Cardiac fibroblast (primary cell): ENCODE measurements around the gene PRKCA.

ENCODE experiments used
- DNase-seq, 2 donors: peaks; one replicate each; pipeline versions ENCODE4 v3.0.0 to v3.0.0-alpha.2; 2010; ENCODE audit warnings: low read depth in 2 of 2
- H3K4me3 ChIP-seq, 2 donors: replicated peaks in 1 of 2; 1 replicate in 1 of 2; 2 replicates in 1 of 2; pipeline ENCODE4 v1.5.1; 2011; ENCODE audit warnings: low read depth in 2 of 2, low read length in 2 of 2, mild to moderate bottlenecking in 2 of 2, moderate library complexity in 1 of 2
- TF ChIP-seq, protein P1 (sequence below): IDR thresholded peaks from one replicate; pipeline ENCODE4 v1.5.1; 2011; ENCODE audit warnings: low read depth, mild to moderate bottlenecking, low read length, inconsistent platforms

The PRKCA gene

GRCh38 chr17:66375121-66375520 is 72.7 kb downstream of the PRKCA start:
- no peak overlapping the region for H3K4me3 ChIP-seq

DNA sequence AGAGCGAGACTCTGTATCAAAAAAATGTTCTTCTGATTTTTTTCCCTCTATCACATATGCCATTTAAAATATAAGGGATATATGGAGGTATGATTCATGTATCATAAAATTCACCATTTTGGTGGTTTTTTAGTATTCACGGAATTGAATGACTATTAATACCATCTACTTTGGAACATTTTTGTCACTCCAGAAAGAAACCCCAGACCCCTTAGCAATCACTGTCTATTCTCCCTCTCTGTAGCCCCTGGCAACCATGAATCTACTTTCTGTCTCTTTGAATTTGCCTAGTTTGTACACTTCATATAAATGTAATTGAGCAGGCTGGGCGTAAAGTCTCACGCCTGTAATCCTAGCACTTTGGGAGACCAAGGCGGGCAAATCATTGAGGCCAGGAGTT is 75.9 kb downstream of the PRKCA start:
- TF ChIP-seq, protein P1, sequence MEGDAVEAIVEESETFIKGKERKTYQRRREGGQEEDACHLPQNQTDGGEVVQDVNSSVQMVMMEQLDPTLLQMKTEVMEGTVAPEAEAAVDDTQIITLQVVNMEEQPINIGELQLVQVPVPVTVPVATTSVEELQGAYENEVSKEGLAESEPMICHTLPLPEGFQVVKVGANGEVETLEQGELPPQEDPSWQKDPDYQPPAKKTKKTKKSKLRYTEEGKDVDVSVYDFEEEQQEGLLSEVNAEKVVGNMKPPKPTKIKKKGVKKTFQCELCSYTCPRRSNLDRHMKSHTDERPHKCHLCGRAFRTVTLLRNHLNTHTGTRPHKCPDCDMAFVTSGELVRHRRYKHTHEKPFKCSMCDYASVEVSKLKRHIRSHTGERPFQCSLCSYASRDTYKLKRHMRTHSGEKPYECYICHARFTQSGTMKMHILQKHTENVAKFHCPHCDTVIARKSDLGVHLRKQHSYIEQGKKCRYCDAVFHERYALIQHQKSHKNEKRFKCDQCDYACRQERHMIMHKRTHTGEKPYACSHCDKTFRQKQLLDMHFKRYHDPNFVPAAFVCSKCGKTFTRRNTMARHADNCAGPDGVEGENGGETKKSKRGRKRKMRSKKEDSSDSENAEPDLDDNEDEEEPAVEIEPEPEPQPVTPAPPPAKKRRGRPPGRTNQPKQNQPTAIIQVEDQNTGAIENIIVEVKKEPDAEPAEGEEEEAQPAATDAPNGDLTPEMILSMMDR: no peak
- H3K4me3 ChIP-seq: no peak overlapping the region
- peak in 1 of 2 donors; percentile 23 for DNase-seq

More at GRCh38 chr17:66375121-66375520, 72.7 kb downstream of the PRKCA start:
- TF ChIP-seq, protein P1: no peak
- no peak for DNase-seq

- peak in 1 of 2 donors; percentile 59 for DNase-seq
- H3K4me3 ChIP-seq: no peak overlapping the region
- TF ChIP-seq, protein P1: no peak
These were observed 77.1 kb downstream of the PRKCA start for GRCh38 chr17:66379544-66379943.

DNA sequence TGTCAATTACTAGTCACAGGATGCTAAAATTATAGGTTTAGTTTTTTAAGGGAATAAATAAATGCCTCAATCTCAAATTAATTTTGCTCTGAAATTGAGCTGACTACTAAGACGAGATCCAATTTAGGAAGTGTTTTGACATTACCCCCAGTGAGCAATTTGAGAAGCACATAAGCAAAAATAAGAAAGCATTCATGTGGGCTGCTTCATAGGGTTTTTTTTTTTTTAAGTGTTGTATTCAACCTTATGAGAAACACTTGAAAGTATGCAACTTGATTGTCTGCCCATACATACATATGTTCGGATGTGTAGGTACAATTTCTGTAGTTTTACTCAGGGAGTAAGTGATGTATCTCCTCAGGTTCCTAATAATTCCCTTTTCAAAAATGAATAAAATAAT is 77.6 kb downstream of the PRKCA start:
- TF ChIP-seq, protein P1: no peak
- peak in 1 of 2 donors; percentile 18 for DNase-seq
- no peak overlapping the region for H3K4me3 ChIP-seq

- H3K4me3 ChIP-seq: no peak overlapping the region
- DNase-seq: no peak
- TF ChIP-seq, protein P1: no peak
These were observed 79.4 kb downstream of the PRKCA start for GRCh38 chr17:66381701-66382362.

GRCh38 chr17:66383333-66383732 is 80.9 kb downstream of the PRKCA start:
- peak; percentile 87 to 94 for DNase-seq

More at GRCh38 chr17:66383333-66383732, 80.9 kb downstream of the PRKCA start:
- no peak overlapping the region for H3K4me3 ChIP-seq
- TF ChIP-seq, protein P1: no peak
